Panc1 (cell line): Measurements from ENCODE around the gene EML5. TPM values are rescaled to one million over a fixed set of nuclear protein-coding genes. Genes with fewer than 3 reads are reported as not detected.

ENCODE experiments used
- ATAC-seq: fragments of 200-7000 bp; cut with Tn5 transposase; 2 replicates; pipeline ENCODE4 v1.9.1; 2020; ENCODE audit warnings: mild to moderate bottlenecking, moderate library complexity
- BruUV-seq: library from RNA; stranded (reverse); fragments of 400-500 nt; replicated peaks from 2 replicates; lab custom pipeline; 2021; lab: Mats Ljungman, UMichigan
- CTCF ChIA-PET: fragments of 300-600 bp; sonication (Branson Sonifier 250); formaldehyde crosslinking; loops from one replicate; lab custom pipeline; 2022; ENCODE audit warnings: antibody characterized with exemption; lab: Charles Lee
- POLR2A ChIA-PET: fragments of 300-600 bp; sonication (Branson Sonifier 250); formaldehyde crosslinking; loops from one replicate; lab custom pipeline; 2022; ENCODE audit warnings: antibody characterized with exemption; lab: Charles Lee
- DNase-seq: peaks from one replicate; pipeline ENCODE4 v3.0.0-alpha.2; 2010; ENCODE audit warnings: low read depth, low spot score
- H3K27ac ChIP-seq: 2 replicates; pipeline ENCODE4 v1.5.1; 2011; ENCODE audit warnings: mild to moderate bottlenecking, low read length, inconsistent platforms
- H3K27me3 ChIP-seq: fragments of 200-500 bp; sonication (Bioruptor generic); 2 replicates; pipeline ENCODE4 v1.6.0; 2014; ENCODE audit warnings: low read length, inconsistent platforms; ENCODE audit not compliant: control insufficient read depth, insufficient read depth
- H3K36me3 ChIP-seq: fragments of 200-500 bp; sonication (Bioruptor generic); 2 replicates; pipeline ENCODE4 v1.5.1; 2014; ENCODE audit warnings: inconsistent platforms, mild to moderate bottlenecking, low read length, moderate library complexity; ENCODE audit not compliant: control insufficient read depth, insufficient read depth
- H3K4me1 ChIP-seq: 2 replicates; pipeline ENCODE4 v1.5.1; 2011; ENCODE audit warnings: inconsistent platforms, mild to moderate bottlenecking, low read length, moderate library complexity; ENCODE audit not compliant: control insufficient read depth, insufficient read depth
- H3K4me3 ChIP-seq, 2 experiments: 2 replicates each; pipeline ENCODE4 v1.5.1; 2011 to 2012; ENCODE audit warnings: low read depth in 2 of 2, low read length in 2 of 2, mild to moderate bottlenecking in 2 of 2, inconsistent platforms in 1 of 2, moderate library complexity in 1 of 2
- H3K9me3 ChIP-seq: fragments of 200-500 bp; sonication (Bioruptor generic); 2 replicates; pipeline ENCODE4 v1.5.1; 2014; ENCODE audit warnings: low read depth, mild to moderate bottlenecking, inconsistent platforms, low read length, moderate library complexity; ENCODE audit not compliant: control insufficient read depth, insufficient read depth
- POLR2AphosphoS5 ChIP-seq: IDR thresholded peaks from 2 replicates; pipeline ENCODE4 v1.6.1; 2012; ENCODE audit warnings: mild to moderate bottlenecking, low read depth, low read length, moderate library complexity
- SIN3A ChIP-seq: IDR thresholded peaks from 2 replicates; pipeline ENCODE4 v1.6.1; 2012; ENCODE audit warnings: low read depth, mild to moderate bottlenecking, low read length, moderate library complexity, borderline replicate concordance; ENCODE audit not compliant: insufficient read depth
- TCF7L2 ChIP-seq: IDR thresholded peaks from 2 replicates; pipeline ENCODE4 v1.6.1; 2011; ENCODE audit warnings: mild to moderate bottlenecking, low read depth, low read length, inconsistent platforms
- in situ Hi-C: cut with HindIII; loops from 2 replicates; pipeline ENCODE4 v1.10.0; 2016; ENCODE audit warnings: low sequenced_read_pairs, low pct_unique_long_range_greater_than_20kb
- intact Hi-C: fragments of 100-400 bp; cut with micrococcal nuclease; formaldehyde crosslinking; loops from one replicate; pipeline ENCODE4 v1.10.0; 2022; ENCODE audit not compliant: unreplicated experiment
- total RNA-seq: library from RNA; stranded (reverse); gene quantifications from one replicate; pipeline ENCODE4 v1.2.1, GENCODE V29; 2021; ENCODE audit not compliant: unreplicated experiment
- TF ChIP-seq, protein P1 (sequence below): fragments of 450-650 bp; IDR thresholded peaks from 2 replicates; pipeline ENCODE4 v1.5.1; 2017; ENCODE audit warnings: mild to moderate bottlenecking
- TF ChIP-seq, protein P2 (sequence below), 2 experiments: IDR thresholded peaks; 2 replicates each; pipeline ENCODE4 v1.6.1; 2011 to 2012; ENCODE audit warnings: low read depth in 2 of 2, control low read depth in 1 of 2, low read length in 1 of 2, mild to moderate bottlenecking in 1 of 2, moderate library complexity in 1 of 2; ENCODE audit not compliant: insufficient read depth in 1 of 2

The EML5 gene
- total RNA-seq, 1 experiment from 2014 or later = 0.10 TPM

DNA sequence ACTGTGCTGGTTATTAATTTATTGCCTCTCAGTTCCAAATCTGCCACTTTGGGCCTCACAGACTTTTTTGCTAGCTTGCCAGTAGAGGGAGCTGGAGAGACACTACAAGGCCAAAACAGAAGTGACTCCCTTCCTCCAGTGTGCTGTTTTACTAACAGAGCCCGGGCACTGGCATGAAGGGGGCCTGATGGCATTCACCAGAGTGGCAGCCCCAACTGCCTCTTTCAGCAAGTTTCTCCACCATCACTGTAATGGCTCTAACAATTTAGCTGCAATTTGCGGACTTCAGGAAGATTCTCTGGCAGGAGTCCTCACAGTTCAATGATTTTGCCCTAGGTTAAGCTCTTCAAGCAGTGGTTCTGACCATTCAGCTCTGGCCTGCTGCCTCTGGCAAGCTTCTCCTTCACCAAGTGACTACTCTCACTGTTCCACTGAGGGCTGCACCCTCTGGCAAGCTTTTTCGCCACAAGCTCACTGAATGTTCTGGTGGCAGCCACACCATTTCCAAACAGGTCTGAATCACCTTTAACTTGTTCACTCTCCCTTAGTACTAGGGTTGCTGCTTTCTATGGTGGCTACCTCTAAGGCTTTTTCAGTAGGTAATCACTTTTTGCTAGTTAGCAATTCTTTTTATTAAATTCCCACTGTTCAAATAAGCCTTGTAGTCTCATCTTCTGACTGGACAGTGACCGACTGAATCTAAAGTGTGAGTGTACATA is 125.0 kb downstream of the EML5 start:
- no peaks in the 10 kb centered on the region for H3K9me3 ChIP-seq
- CTCF ChIA-PET = interaction anchor here (1.4 kb wide), 1 partner anchor 200 kb away, joined by 4 read pairs; no protein-coding TSS in a partner anchor
- no TSS peak for BruUV-seq

DNA sequence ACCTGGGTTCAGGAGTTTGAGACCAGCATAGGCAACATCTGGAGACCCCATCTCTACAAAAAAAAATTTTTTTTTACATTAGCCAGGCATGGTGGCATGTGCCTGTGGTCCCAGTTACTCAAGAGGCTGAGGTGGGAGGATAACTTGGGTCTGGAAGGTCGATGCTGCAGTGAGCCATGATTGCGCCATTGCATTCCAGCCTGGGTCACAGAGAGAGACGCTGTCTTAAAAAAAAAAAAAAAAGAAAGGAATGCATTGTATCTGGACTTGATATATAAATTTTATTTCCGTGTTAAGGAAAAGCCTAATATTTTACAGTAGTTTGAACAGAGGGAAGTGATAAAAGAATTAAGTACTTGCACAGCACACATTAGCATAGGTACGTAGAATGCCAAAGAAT is 132.7 kb downstream of the EML5 start:
- TF ChIP-seq POLR2AphosphoS5 = no peak
- TF ChIP-seq, protein P1, sequence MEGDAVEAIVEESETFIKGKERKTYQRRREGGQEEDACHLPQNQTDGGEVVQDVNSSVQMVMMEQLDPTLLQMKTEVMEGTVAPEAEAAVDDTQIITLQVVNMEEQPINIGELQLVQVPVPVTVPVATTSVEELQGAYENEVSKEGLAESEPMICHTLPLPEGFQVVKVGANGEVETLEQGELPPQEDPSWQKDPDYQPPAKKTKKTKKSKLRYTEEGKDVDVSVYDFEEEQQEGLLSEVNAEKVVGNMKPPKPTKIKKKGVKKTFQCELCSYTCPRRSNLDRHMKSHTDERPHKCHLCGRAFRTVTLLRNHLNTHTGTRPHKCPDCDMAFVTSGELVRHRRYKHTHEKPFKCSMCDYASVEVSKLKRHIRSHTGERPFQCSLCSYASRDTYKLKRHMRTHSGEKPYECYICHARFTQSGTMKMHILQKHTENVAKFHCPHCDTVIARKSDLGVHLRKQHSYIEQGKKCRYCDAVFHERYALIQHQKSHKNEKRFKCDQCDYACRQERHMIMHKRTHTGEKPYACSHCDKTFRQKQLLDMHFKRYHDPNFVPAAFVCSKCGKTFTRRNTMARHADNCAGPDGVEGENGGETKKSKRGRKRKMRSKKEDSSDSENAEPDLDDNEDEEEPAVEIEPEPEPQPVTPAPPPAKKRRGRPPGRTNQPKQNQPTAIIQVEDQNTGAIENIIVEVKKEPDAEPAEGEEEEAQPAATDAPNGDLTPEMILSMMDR = no peak
- no peak for TF ChIP-seq TCF7L2
- TF ChIP-seq, protein P2, sequence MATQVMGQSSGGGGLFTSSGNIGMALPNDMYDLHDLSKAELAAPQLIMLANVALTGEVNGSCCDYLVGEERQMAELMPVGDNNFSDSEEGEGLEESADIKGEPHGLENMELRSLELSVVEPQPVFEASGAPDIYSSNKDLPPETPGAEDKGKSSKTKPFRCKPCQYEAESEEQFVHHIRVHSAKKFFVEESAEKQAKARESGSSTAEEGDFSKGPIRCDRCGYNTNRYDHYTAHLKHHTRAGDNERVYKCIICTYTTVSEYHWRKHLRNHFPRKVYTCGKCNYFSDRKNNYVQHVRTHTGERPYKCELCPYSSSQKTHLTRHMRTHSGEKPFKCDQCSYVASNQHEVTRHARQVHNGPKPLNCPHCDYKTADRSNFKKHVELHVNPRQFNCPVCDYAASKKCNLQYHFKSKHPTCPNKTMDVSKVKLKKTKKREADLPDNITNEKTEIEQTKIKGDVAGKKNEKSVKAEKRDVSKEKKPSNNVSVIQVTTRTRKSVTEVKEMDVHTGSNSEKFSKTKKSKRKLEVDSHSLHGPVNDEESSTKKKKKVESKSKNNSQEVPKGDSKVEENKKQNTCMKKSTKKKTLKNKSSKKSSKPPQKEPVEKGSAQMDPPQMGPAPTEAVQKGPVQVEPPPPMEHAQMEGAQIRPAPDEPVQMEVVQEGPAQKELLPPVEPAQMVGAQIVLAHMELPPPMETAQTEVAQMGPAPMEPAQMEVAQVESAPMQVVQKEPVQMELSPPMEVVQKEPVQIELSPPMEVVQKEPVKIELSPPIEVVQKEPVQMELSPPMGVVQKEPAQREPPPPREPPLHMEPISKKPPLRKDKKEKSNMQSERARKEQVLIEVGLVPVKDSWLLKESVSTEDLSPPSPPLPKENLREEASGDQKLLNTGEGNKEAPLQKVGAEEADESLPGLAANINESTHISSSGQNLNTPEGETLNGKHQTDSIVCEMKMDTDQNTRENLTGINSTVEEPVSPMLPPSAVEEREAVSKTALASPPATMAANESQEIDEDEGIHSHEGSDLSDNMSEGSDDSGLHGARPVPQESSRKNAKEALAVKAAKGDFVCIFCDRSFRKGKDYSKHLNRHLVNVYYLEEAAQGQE (IDR thresholded peaks at IDR 0.05; ENCODE audit: insufficient read depth in 1 of 2, low read depth in 2 of 2, low read length in 1 of 2) = no peak
- TF ChIP-seq SIN3A = no peak

More for the DNA sequence above, 125.0 kb downstream of the EML5 start:
- POLR2A ChIA-PET = no interaction called here
- Histone ChIP-seq H3K27ac (no peak overlapping the region), H3K4me1 (no peaks in the 10 kb centered on the region), H3K27me3 (no peaks in the 10 kb centered on the region; the same call in 1 of the 2 replicates), H3K4me3 (no peak overlapping the region), H3K36me3 (no peaks in the 10 kb centered on the region)
- peak; percentile 46 for DNase-seq
- in situ Hi-C loops (no loop called here), intact Hi-C loops (loop anchor here (2.0 kb wide), 2 partner anchors 201 to 345 kb away; no protein-coding TSS in a partner anchor)
- TF ChIP-seq SIN3A (no peak), TCF7L2 (no peak), POLR2AphosphoS5 (no peak)
- TF ChIP-seq, protein P2 (IDR thresholded peaks at IDR 0.05; ENCODE audit: insufficient read depth in 1 of 2, low read depth in 2 of 2, low read length in 1 of 2) = no peak
- TF ChIP-seq, protein P1 = peak; percentile 82
- peak; percentile 84 for ATAC-seq

More for the DNA sequence above, 132.7 kb downstream of the EML5 start:
- H3K36me3 ChIP-seq = no peaks in the 10 kb centered on the region
- no TSS peak for BruUV-seq
- H3K27me3 ChIP-seq = no peaks in the 10 kb centered on the region; the same call in 1 of the 2 replicates
- no peaks in the 10 kb centered on the region for H3K4me1 ChIP-seq
- CTCF ChIA-PET = no interaction called here
- H3K4me3 ChIP-seq = no peak overlapping the region
- intact Hi-C loops (no loop called here), in situ Hi-C loops (no loop called here)
- H3K9me3 ChIP-seq = no peaks in the 10 kb centered on the region
- POLR2A ChIA-PET = no interaction called here
- ATAC-seq (no peak), DNase-seq (no peak)
- H3K27ac ChIP-seq = no peak overlapping the region
